ENCODE results near the gene KRT79. TPM values are rescaled to one million over a fixed set of nuclear protein-coding genes. Genes with fewer than 3 reads are reported as not detected.

The KRT79 gene
- total and polyA plus RNA-seq, 2 of the 8 experiments (the other 6 are each of a cell fraction or from before 2014, with no cell fraction given): not detected

DNA sequence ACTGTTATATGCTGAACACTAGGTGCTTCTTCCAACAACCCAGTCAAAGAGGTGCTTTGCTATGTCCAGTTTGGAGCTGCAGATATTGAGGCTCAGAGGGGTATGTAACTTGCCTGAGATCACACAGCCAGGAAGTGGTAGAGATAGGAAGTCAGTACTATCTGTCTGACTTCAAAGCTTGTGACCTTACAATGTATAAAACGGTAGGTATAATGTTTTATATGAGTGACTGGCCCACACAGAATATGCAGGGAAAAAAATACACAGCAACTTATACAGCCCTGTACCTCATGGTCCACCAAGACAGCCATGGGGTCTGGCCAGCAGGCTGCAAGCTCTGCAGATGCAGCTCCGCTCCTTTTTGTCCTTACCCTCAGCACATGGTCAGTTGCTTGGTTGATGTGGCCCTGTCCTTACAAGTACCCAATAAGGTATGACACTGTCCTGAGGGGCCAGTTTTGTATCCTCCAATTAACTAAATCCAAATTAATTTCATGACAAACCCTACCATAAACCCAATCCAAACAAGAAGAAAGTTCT is 16.3 kb downstream of the KRT79 start (continued):
- TF ChIP-seq, protein P1, sequence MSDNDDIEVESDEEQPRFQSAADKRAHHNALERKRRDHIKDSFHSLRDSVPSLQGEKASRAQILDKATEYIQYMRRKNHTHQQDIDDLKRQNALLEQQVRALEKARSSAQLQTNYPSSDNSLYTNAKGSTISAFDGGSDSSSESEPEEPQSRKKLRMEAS (IDR thresholded peaks at IDR 0.05): no peak
- TF ChIP-seq SP1 (IDR thresholded peaks at IDR 0.05; ENCODE audit: low read depth, low read length) (no peak), BACH1 (IDR thresholded peaks at IDR 0.05; ENCODE audit: low read length) (no peak), NANOG (IDR thresholded peaks at IDR 0.05; ENCODE audit: insufficient read depth, low read depth, low read length, poor library complexity, severe bottlenecking) (no peak), JUN (IDR thresholded peaks at IDR 0.05; ENCODE audit: low read depth, low read length) (no peak), POLR2A (IDR thresholded peaks at IDR 0.05; ENCODE audit: control extremely low read depth in 1 of 2, low read depth in 2 of 2, low read length in 2 of 2) (no peak), EZH2 (IDR thresholded peaks at IDR 0.05; ENCODE audit: low read depth, low read length, severe bottlenecking) (no peak)
- TF ChIP-seq, protein P2, sequence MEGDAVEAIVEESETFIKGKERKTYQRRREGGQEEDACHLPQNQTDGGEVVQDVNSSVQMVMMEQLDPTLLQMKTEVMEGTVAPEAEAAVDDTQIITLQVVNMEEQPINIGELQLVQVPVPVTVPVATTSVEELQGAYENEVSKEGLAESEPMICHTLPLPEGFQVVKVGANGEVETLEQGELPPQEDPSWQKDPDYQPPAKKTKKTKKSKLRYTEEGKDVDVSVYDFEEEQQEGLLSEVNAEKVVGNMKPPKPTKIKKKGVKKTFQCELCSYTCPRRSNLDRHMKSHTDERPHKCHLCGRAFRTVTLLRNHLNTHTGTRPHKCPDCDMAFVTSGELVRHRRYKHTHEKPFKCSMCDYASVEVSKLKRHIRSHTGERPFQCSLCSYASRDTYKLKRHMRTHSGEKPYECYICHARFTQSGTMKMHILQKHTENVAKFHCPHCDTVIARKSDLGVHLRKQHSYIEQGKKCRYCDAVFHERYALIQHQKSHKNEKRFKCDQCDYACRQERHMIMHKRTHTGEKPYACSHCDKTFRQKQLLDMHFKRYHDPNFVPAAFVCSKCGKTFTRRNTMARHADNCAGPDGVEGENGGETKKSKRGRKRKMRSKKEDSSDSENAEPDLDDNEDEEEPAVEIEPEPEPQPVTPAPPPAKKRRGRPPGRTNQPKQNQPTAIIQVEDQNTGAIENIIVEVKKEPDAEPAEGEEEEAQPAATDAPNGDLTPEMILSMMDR (IDR thresholded peaks at IDR 0.05; ENCODE audit: control extremely low read depth in 1 of 3, insufficient read depth in 1 of 3, low read depth in 1 of 3, low read length in 3 of 3): no peak

Data from H1 (cell line).